ENCODE results near the gene ST6GALNAC3. TPM values are rescaled to one million over a fixed set of nuclear protein-coding genes. Genes with fewer than 3 reads are reported as not detected.

Gene ST6GALNAC3
- total and polyA plus RNA-seq, 3 donors from 2014 or later = 0.46 to 0.87 (median 0.74) TPM

- H3K4me1 ChIP-seq = no peaks in the 10 kb centered on the region
- intact Hi-C loops (cut with DNase I; ENCODE audit: low total_unique reads) = no loop called here
- WGBS, 2 donors = 97% methylated on average over 7 of the region's 7 CpGs
- no peaks in the 10 kb centered on the region for H3K36me3 ChIP-seq (ENCODE audit: low read depth, missing control alignments)
- no peaks in the 10 kb centered on the region for H3K27me3 ChIP-seq
- no peak overlapping the region for H3K4me3 ChIP-seq
- TF ChIP-seq CTCF (IDR thresholded peaks at IDR 0.05) (no peak), POLR2A (IDR thresholded peaks at IDR 0.05) (no peak)
- no peak overlapping the region for H3K27ac ChIP-seq
- DNase-seq = no peak
- H3K9me3 ChIP-seq = no peaks in the 10 kb centered on the region
These were observed 49.6 kb downstream of the ST6GALNAC3 start for GRCh38 chr1:76124196-76124595.

- H3K36me3 ChIP-seq (ENCODE audit: low read depth, missing control alignments) = no peaks in the 10 kb centered on the region
- no peak overlapping the region for H3K4me3 ChIP-seq
- WGBS, 2 donors = 79 to 85% methylated on average over 3 of the region's 3 CpGs
- no peaks in the 10 kb centered on the region for H3K4me1 ChIP-seq
- H3K27me3 ChIP-seq = no peaks in the 10 kb centered on the region
- no peak overlapping the region for H3K27ac ChIP-seq
- intact Hi-C loops (cut with DNase I; ENCODE audit: low total_unique reads) = no loop called here
- DNase-seq = no peak
- no peaks in the 10 kb centered on the region for H3K9me3 ChIP-seq
- TF ChIP-seq POLR2A (IDR thresholded peaks at IDR 0.05) = no peak
- no peak for TF ChIP-seq CTCF (IDR thresholded peaks at IDR 0.05)
These were observed 51.1 kb downstream of the ST6GALNAC3 start for GRCh38 chr1:76125473-76126219.

GRCh38 chr1:76128096-76128495 lies 53.5 kb downstream of the ST6GALNAC3 start:
- 51 to 70% methylated on average over 5 of the region's 5 CpGs for WGBS, 2 donors
- no peaks in the 10 kb centered on the region for H3K36me3 ChIP-seq (ENCODE audit: low read depth, missing control alignments)
- DNase-seq = peak; percentile 20
- H3K9me3 ChIP-seq = no peaks in the 10 kb centered on the region
- no peak overlapping the region for H3K4me3 ChIP-seq
- intact Hi-C loops (cut with DNase I; ENCODE audit: low total_unique reads) = no loop called here
- H3K27ac ChIP-seq = no peak overlapping the region
- H3K27me3 ChIP-seq = no peaks in the 10 kb centered on the region
- TF ChIP-seq POLR2A (IDR thresholded peaks at IDR 0.05) (no peak), CTCF (IDR thresholded peaks at IDR 0.05) (no peak)
- H3K4me1 ChIP-seq = no peaks in the 10 kb centered on the region

- Histone ChIP-seq H3K27me3 (no peaks in the 10 kb centered on the region), H3K4me3 (no peak overlapping the region), H3K4me1 (no peaks in the 10 kb centered on the region), H3K36me3 (ENCODE audit: low read depth, missing control alignments) (no peaks in the 10 kb centered on the region), H3K27ac (no peak overlapping the region), H3K9me3 (no peaks in the 10 kb centered on the region)
- 83 to 92% methylated on average over 6 of the region's 6 CpGs for WGBS, 2 donors
- TF ChIP-seq POLR2A (IDR thresholded peaks at IDR 0.05) (no peak), CTCF (IDR thresholded peaks at IDR 0.05) (no peak)
- intact Hi-C loops (cut with DNase I; ENCODE audit: low total_unique reads) = no loop called here
- DNase-seq = no peak
These were observed 55.2 kb downstream of the ST6GALNAC3 start for GRCh38 chr1:76129731-76130130.

- no peaks in the 10 kb centered on the region for H3K36me3 ChIP-seq (ENCODE audit: low read depth, missing control alignments)
- H3K27ac ChIP-seq = no peak overlapping the region
- no peaks in the 10 kb centered on the region for H3K27me3 ChIP-seq
- no peak for DNase-seq
- H3K4me3 ChIP-seq = no peak overlapping the region
- H3K9me3 ChIP-seq = no peaks in the 10 kb centered on the region
- no peaks in the 10 kb centered on the region for H3K4me1 ChIP-seq
- 89 to 93% methylated on average over 4 of the region's 4 CpGs for WGBS, 2 donors
- TF ChIP-seq POLR2A (IDR thresholded peaks at IDR 0.05) = no peak
- TF ChIP-seq CTCF (IDR thresholded peaks at IDR 0.05) = no peak
- intact Hi-C loops (cut with DNase I; ENCODE audit: low total_unique reads) = no loop called here
These were observed 56.4 kb downstream of the ST6GALNAC3 start for GRCh38 chr1:76130992-76131391.

Measured in testis (tissue), 3 donors.